Calu3 (cell line): ENCODE data around the gene LSAMP. TPM values are rescaled to one million over a fixed set of nuclear protein-coding genes. Genes with fewer than 3 reads are reported as not detected.

Source experiments
- BruUV-seq: library from RNA; stranded (reverse); fragments of 400-500 nt; replicated peaks from 2 replicates; lab custom pipeline; 2021; lab: Mats Ljungman, UMichigan
- CTCF ChIA-PET: fragments of 300-600 bp; sonication (Branson Sonifier 250); formaldehyde crosslinking; loops from one replicate; lab custom pipeline; 2022; ENCODE audit warnings: antibody characterized with exemption; lab: Charles Lee
- DNase-seq: peaks from one replicate; pipeline ENCODE4 v3.0.0; 2022
- H3K27ac Mint-ChIP-seq: one replicate; pipeline ENCODE4 v1.8.0; 2022; ENCODE audit warnings: mixed read lengths; ENCODE audit not compliant: unreplicated experiment
- H3K27me3 Mint-ChIP-seq: one replicate; pipeline ENCODE4 v1.8.0; 2022; ENCODE audit warnings: mixed read lengths; ENCODE audit not compliant: unreplicated experiment
- H3K36me3 Mint-ChIP-seq: one replicate; pipeline ENCODE4 v1.8.0; 2022; ENCODE audit warnings: mild to moderate bottlenecking, moderate library complexity, mixed read lengths; ENCODE audit not compliant: insufficient read depth, unreplicated experiment
- H3K4me1 Mint-ChIP-seq: one replicate; pipeline ENCODE4 v1.8.0; 2022; ENCODE audit warnings: mild to moderate bottlenecking, low read depth, mixed read lengths; ENCODE audit not compliant: unreplicated experiment
- H3K4me3 Mint-ChIP-seq: one replicate; pipeline ENCODE4 v1.8.0; 2022; ENCODE audit warnings: mild to moderate bottlenecking, low read depth, moderate library complexity, mixed read lengths; ENCODE audit not compliant: unreplicated experiment
- H3K9me3 Mint-ChIP-seq: one replicate; pipeline ENCODE4 v1.8.0; 2022; ENCODE audit warnings: low read depth, mixed read lengths; ENCODE audit not compliant: unreplicated experiment
- CTCF ChIP-seq: fragments of 200-600 bp; IDR thresholded peaks from one replicate; pipeline ENCODE4 v1.8.0; 2022; ENCODE audit warnings: antibody characterized with exemption; ENCODE audit not compliant: unreplicated experiment
- intact Hi-C: fragments of 100-400 bp; cut with micrococcal nuclease; formaldehyde crosslinking; loops from one replicate; pipeline ENCODE4 v1.10.0; 2022; ENCODE audit not compliant: unreplicated experiment
- total RNA-seq: library from RNA; stranded (reverse); gene quantifications from 2 replicates; pipeline ENCODE4 v1.2.3, GENCODE V29; 2022

The LSAMP gene
- total RNA-seq, 1 experiment from 2014 or later = 0.90 TPM

- BruUV-seq = no TSS peak
- CTCF ChIA-PET = interaction anchor here (0.6 kb wide), 1 partner anchor 19 kb away, joined by 3 read pairs; no protein-coding TSS in a partner anchor
- intact Hi-C loops = no loop called here
- Mint-ChIP-seq H3K4me1 (no peaks in the 10 kb centered on the region), H3K27me3 (no peaks in the 10 kb centered on the region), H3K4me3 (no peak overlapping the region), H3K27ac (no peak overlapping the region), H3K9me3 (no peaks in the 10 kb centered on the region), H3K36me3 (no peaks in the 10 kb centered on the region)
- DNase-seq = no peak
- no peak for TF ChIP-seq CTCF
These were observed 292.1 kb downstream of the LSAMP start for GRCh38 chr3:116153174-116153573.

- no peak overlapping the region for H3K4me3 Mint-ChIP-seq
- H3K4me1 Mint-ChIP-seq = no peaks in the 10 kb centered on the region
- CTCF ChIA-PET = no interaction called here
- no peak for DNase-seq
- no peaks in the 10 kb centered on the region for H3K27me3 Mint-ChIP-seq
- no peak overlapping the region for H3K27ac Mint-ChIP-seq
- intact Hi-C loops = no loop called here
- H3K9me3 Mint-ChIP-seq = no peaks in the 10 kb centered on the region
- TF ChIP-seq CTCF = no peak
- H3K36me3 Mint-ChIP-seq = no peaks in the 10 kb centered on the region
- no TSS peak for BruUV-seq
These were observed 294.6 kb downstream of the LSAMP start for GRCh38 chr3:116150655-116151167.

GRCh38 chr3:116148881-116149851 lies 296.1 kb downstream of the LSAMP start:
- CTCF ChIA-PET = no interaction called here
- H3K36me3 Mint-ChIP-seq = no peaks in the 10 kb centered on the region
- H3K9me3 Mint-ChIP-seq = no peaks in the 10 kb centered on the region
- DNase-seq = no peak
- H3K4me1 Mint-ChIP-seq = no peaks in the 10 kb centered on the region
- intact Hi-C loops = loop anchor here (10.0 kb wide), 1 partner anchor 1786 kb away; no protein-coding TSS in a partner anchor
- H3K27me3 Mint-ChIP-seq = no peaks in the 10 kb centered on the region
- no peak overlapping the region for H3K27ac Mint-ChIP-seq
- no TSS peak for BruUV-seq
- no peak overlapping the region for H3K4me3 Mint-ChIP-seq
- TF ChIP-seq CTCF = no peak

- Mint-ChIP-seq H3K27ac (no peak overlapping the region), H3K4me1 (no peaks in the 10 kb centered on the region), H3K4me3 (no peak overlapping the region), H3K9me3 (no peaks in the 10 kb centered on the region), H3K36me3 (no peaks in the 10 kb centered on the region), H3K27me3 (no peaks in the 10 kb centered on the region)
- intact Hi-C loops = loop anchor here (10.0 kb wide), 1 partner anchor 1789 kb away; no protein-coding TSS in a partner anchor
- TF ChIP-seq CTCF = no peak
- no peak for DNase-seq
- no TSS peak for BruUV-seq
- CTCF ChIA-PET = no interaction called here
These were observed 299.7 kb downstream of the LSAMP start for GRCh38 chr3:116145613-116146012.
